Measurements from ENCODE around the gene RBM25.

Gene RBM25

GRCh38 chr14:73168691-73169090 is 110.4 kb downstream of the RBM25 start:
- DNase-seq (ENCODE audit: low read depth, low spot score) = no peak

GRCh38 chr14:73169855-73170254 is 111.5 kb downstream of the RBM25 start:
- DNase-seq (ENCODE audit: low read depth, low spot score) = peak; percentile 28

- DNase-seq (ENCODE audit: low read depth, low spot score) = no peak
Observed at GRCh38 chr14:73170686-73171085, 112.4 kb downstream of the RBM25 start.

GRCh38 chr14:73172500-73172899 is 114.2 kb downstream of the RBM25 start:
- no peak for DNase-seq (ENCODE audit: low read depth, low spot score)

- DNase-seq (ENCODE audit: low read depth, low spot score) = peak; percentile 59
Observed at GRCh38 chr14:73173092-73173735, 114.9 kb downstream of the RBM25 start.
